ENCODE results near the gene CAPNS2. TPM values are rescaled to one million over a fixed set of nuclear protein-coding genes. Genes with fewer than 3 reads are reported as not detected.
"Not testable (repeated sequence)": the region's sequence is repeated elsewhere in the genome, so short reads cannot be mapped to it uniquely, and the experiment has no call there.

The CAPNS2 gene
- polyA plus RNA-seq, 3 donors, result not detected

DNA sequence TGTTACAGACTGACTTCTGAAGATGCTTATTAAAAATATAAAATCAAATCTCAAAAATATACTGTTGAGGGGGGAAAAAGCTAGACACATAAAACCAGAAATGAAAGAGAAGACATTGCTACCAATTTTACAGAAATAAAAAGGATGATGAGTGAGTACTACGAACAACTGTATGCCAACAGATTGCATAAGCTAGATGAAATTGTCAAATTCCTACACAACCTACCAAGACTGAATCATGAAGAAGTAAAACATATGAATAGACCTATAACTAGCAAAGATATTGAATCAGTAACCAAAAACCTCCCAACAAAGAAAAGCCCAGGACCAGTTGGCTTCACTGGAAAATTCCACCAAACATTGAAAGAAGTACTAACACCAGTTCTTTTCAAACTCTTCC is 3.5 kb upstream of the CAPNS2 start:
- no peak for DNase-seq (ENCODE audit: extremely low read depth in 1 of 11, low read depth in 9 of 11, low spot score in 4 of 11)

- no peak for DNase-seq (ENCODE audit: extremely low read depth in 1 of 11, low read depth in 9 of 11, low spot score in 4 of 11)
Observed at GRCh38 chr16:55563797-55564196, 2.7 kb upstream of the CAPNS2 start.

DNA sequence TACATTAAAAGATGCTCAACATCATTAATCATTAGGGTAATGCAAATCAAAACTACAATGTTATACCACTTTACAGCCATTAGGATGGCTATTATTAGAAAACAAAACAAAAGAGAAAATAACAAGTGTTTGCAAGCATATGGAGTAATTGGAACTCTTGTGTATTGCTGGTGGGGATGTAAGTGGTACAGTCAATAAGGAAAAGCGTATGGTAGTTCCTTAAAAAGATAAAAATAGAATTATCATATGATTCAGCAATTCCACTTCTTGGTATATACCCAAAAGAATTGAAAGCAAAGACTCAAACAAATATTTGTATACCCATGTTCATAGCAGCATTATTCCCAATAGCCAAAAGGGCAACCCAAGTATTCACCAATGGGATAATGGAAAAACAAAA is 1.4 kb upstream of the CAPNS2 start:
- DNase-seq (ENCODE audit: extremely low read depth in 1 of 11, low read depth in 9 of 11, low spot score in 4 of 11), result no peak

- DNase-seq (ENCODE audit: extremely low read depth in 1 of 11, low read depth in 9 of 11, low spot score in 4 of 11), result no peak
Observed at GRCh38 chr16:55567382-55567781, 898 bp downstream of the CAPNS2 start.

DNA sequence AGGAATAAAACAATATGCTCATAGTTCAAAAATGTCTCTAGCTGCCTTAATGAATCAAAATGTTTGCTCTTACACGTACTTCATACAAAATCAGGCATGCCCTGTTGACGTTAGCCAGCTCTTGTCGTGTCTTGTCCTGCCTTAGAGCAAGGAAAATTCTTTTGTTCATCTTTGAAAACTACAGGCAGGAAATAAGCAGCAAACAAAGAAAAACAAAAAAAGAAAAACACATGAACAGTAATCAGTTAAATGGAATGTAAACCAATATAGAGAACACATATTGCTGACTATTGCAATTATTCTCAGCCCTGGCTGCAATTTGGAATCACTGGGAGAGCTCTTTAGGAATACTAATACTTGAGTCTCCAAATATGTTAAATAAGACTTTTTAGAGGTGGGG is 1.7 kb downstream of the CAPNS2 start:
- DNase-seq (ENCODE audit: extremely low read depth in 1 of 11, low read depth in 9 of 11, low spot score in 4 of 11), result no peak

DNA sequence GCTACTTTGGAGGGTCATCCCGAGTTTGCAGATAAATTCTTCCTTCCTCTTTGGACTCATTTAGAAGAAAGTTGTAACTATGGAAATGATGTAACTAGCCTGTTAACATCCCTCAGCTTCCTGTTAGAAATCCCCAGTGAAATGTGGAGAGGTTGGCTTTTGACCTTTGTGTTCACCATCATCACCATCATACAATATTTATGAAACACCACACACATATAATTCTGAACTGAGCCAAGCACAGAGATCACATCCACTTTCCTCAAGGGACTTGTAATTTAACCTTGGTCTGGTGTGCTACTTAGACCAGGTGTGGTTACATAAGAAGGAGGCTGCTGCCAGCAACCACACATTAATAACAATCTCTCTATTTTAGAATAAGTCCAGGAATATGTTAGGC is 2.5 kb downstream of the CAPNS2 start:
- DNase-seq (ENCODE audit: extremely low read depth in 1 of 11, low read depth in 9 of 11, low spot score in 4 of 11), result no peak

GRCh38 chr16:55570159-55570558 is 3.7 kb downstream of the CAPNS2 start:
- no peak for DNase-seq (ENCODE audit: extremely low read depth in 1 of 11, low read depth in 9 of 11, low spot score in 4 of 11)

DNA sequence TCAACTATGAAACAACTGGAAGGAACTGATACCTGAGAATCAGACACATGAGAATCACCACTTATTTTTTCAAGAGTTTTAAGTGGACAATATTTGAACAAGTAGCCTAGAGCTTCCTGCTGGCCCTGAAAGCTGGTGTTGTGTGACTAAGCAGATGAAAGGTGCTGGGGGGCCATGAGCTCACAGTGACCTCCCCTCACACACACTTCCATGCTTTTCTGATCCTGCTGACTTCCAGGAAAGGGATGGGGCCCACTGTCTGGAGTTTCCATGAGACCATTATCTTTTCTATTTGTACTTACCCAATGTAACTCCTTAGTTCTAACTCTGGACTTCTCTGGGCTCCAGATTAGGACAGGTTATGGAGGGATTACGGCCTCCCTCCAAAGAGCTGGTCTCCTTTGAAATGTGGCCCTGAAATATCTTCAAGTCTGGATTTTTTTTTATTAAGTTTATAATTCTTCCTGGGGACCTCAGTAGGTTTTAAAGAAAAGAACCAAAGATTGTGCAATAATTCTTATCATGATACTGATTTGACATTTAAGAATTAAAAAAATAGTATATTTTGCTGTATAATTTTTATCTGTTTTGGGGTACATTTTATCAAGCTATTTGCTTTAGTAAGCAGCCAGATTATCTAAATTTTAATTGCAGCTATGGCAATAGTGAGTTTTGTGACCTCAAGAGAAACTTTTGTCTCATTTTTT is 4.9 kb downstream of the CAPNS2 start:
- no peak for DNase-seq (ENCODE audit: extremely low read depth in 1 of 11, low read depth in 9 of 11, low spot score in 4 of 11)

GRCh38 chr16:55572439-55572838 is 6.0 kb downstream of the CAPNS2 start:
- DNase-seq (ENCODE audit: extremely low read depth in 1 of 11, low read depth in 9 of 11, low spot score in 4 of 11), result no peak

- DNase-seq (ENCODE audit: extremely low read depth in 1 of 11, low read depth in 9 of 11, low spot score in 4 of 11), result no peak
Observed at GRCh38 chr16:55574811-55575210, 8.3 kb downstream of the CAPNS2 start.

GRCh38 chr16:55575496-55575895 is 9.0 kb downstream of the CAPNS2 start:
- DNase-seq (ENCODE audit: extremely low read depth in 1 of 11, low read depth in 9 of 11, low spot score in 4 of 11), result no peak

- DNase-seq (ENCODE audit: extremely low read depth in 1 of 11, low read depth in 9 of 11, low spot score in 4 of 11), result no peak
Observed at GRCh38 chr16:55576384-55576783, 9.9 kb downstream of the CAPNS2 start.

GRCh38 chr16:55577887-55578286 is 11.4 kb downstream of the CAPNS2 start:
- DNase-seq (ENCODE audit: extremely low read depth in 1 of 11, low read depth in 9 of 11, low spot score in 4 of 11), result no peak

- DNase-seq (ENCODE audit: extremely low read depth in 1 of 11, low read depth in 9 of 11, low spot score in 4 of 11), result no peak
Observed at GRCh38 chr16:55585631-55586030, 19.1 kb downstream of the CAPNS2 start.

GRCh38 chr16:55588799-55589198 is 22.3 kb downstream of the CAPNS2 start:
- DNase-seq (ENCODE audit: extremely low read depth in 1 of 11, low read depth in 9 of 11, low spot score in 4 of 11), result no peak

DNA sequence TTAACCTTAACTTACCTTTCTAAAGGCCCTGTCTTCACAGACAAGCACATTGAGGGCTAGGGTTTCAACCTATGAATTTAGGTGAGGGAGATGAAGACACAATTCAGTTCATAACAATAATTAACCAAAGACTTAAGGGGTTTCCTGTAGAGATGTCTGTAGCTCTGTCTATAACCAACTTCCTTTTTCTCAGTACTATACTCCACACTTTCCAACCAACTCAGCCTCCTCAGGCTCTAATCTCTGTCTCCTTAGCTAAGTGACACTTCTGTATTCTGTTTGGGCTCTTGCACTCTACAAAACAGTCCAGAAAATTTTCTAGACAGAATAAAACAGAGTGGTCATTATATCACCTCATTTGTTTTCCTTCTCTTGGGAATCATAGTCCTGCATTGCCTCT is 25.8 kb downstream of the CAPNS2 start:
- DNase-seq (ENCODE audit: extremely low read depth in 1 of 11, low read depth in 9 of 11, low spot score in 4 of 11), result no peak

GRCh38 chr16:55597928-55598327 is 31.4 kb downstream of the CAPNS2 start:
- no peak for DNase-seq (ENCODE audit: extremely low read depth in 1 of 11, low read depth in 9 of 11, low spot score in 4 of 11)

DNA sequence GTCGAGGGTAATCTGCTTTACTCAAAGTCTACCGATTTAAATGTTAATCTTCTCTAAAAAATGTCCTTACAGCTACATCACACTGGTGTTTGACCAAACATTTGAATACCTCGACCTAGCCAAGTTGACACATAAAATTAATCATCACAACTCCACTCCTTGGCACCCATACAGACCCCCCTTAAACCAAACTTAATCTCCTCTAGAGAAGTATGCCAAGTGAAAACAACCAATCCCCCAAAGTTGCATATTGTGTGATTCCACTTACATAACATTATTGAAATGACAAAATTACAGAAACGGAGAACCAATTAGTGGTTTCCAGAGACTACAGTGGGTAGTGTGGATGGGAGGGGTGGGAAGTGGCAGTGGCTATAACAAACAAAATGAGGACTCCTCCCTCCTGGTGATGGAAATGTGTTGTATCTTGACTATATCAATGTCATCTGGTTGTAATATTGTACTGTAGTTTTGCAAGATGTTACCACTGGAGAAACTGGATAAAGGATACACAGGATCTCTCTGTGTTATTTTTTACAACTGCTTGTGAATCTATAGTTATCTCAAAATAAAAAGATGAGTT is 39.4 kb downstream of the CAPNS2 start:
- DNase-seq (ENCODE audit: extremely low read depth in 1 of 11, low read depth in 9 of 11, low spot score in 4 of 11), result no peak

DNA sequence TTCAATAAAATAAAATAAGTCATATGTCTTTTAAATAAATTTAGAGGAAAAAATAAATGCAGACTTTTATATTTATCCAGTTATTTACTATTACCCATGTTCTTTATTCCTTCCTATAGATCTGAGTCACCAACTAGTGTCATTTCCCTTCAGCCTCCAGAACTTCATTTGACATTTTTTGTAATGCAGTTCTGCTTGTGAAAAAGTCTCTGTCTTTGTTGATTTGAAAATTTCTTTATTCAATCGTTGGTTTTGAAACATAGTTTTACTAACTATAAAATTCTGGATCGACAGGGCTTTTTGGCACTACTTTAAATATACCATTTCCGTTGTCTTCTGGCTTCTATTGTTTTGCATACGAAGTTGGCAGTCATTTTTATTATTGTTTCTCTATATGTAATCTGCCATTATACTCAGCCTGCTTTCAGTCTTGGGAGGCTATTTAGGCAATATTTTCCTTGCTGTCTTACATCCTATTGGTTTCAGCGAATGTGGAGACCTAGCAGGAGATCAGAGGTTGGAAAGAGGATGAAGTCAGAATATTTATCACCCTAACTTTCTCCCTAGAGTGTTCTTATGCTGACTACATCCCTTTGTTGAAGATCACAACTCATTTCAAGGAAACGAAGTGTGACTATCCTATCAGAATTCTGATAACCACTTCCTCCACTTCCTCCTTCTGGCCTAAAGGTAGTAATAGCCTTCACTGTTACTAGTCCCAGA is 47.3 kb downstream of the CAPNS2 start:
- DNase-seq (ENCODE audit: extremely low read depth in 1 of 11, low read depth in 9 of 11, low spot score in 4 of 11), result no peak

DNA sequence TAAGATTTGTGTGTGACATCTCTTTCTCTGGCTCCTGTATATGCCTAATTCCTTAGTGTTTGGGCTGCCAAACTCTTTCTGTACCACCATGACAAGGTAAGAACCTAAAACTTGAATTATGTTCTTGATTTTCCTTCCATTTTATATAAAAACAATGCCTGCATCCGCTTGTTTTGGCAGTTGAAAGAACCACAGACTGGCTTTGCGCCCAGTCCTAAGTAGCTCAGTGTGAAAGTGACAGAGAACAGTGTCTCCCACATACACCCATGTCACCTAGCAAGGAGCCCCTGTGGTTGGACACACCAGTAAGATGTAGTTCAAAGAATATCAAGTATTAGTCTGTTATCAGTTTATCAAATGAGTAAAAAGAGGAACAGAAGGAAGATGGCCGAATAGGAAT is 48.6 kb downstream of the CAPNS2 start:
- DNase-seq (ENCODE audit: extremely low read depth in 1 of 11, low read depth in 9 of 11, low spot score in 4 of 11), result no peak

- DNase-seq (ENCODE audit: extremely low read depth in 1 of 11, low read depth in 9 of 11, low spot score in 4 of 11), result not testable (repeated sequence)
Observed at GRCh38 chr16:55615670-55616069, 49.2 kb downstream of the CAPNS2 start.

All from renal cortex interstitium (tissue), 11 donors.